SH-SY5Y (cell line): Measurements from ENCODE around the gene SLC13A5.

ENCODE experiments used
- GATA2 ChIP-seq: IDR thresholded peaks from 2 replicates; pipeline ENCODE4 v1.6.1; 2011; ENCODE audit warnings: mild to moderate bottlenecking, low read depth, low read length
- GATA3 ChIP-seq: IDR thresholded peaks from 2 replicates; pipeline ENCODE4 v1.6.1; 2011; ENCODE audit warnings: low read depth, mild to moderate bottlenecking, low read length, moderate library complexity

The SLC13A5 gene

GRCh38 chr17:6681176-6681575 lies 32.0 kb downstream of the SLC13A5 start:
- TF ChIP-seq GATA2, result no peak
- TF ChIP-seq GATA3, result no peak

- no peak for TF ChIP-seq GATA3
- no peak for TF ChIP-seq GATA2
These were observed 33.9 kb downstream of the SLC13A5 start for GRCh38 chr17:6679241-6679640.

DNA sequence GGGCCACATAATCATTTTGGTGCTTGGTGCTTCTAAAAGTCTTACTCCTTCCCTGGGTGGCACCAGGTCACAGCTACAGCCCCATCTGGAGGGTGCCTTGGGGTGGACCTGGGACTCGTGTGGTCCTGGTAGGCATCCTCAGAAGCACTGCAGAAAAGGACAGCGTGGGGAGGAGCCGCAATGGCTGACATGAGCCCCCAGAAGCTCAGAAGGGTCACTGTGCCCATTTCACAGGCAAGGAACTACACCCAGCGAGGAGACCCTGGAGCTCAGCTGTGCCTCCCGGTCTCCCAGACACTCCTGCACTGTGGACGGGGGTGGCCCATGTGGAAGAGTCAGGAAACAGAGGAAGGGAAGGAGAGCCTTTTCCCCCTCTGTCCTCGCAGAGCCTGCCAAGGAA lies 35.2 kb downstream of the SLC13A5 start:
- TF ChIP-seq GATA3 (no peak), GATA2 (no peak)

DNA sequence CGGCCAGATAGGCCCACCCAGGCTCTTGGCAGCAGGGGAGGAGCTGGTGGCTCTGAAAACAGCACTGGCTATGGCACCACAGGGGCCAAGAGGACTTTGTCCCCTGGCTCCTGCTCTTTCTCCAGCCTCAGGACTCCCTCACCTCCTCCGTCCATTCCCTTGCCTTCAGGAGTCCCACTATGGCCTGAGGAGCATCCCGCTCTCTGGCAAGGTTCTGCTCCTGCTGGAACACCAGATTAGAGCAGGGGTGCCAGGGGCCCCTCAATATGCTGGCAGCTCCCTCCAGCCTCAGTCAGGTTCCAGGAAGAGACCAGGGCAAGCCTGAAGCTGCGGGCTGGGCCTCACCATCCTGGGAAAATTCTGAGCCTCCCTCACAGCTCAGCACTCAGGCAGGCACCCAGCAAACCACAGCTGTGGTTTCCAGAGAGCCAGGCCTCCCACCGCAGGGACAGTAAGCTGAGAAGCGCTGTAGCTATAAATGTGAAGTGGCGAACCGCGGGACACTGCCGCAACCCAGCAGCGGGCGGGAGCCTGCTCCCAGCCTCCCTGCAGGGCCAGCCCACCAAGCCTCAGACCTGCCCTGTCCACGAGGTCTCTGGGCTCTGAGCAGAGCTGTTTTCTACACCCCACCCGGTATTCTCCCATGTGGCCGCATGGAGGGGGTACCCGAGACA lies 35.9 kb downstream of the SLC13A5 start:
- TF ChIP-seq GATA3 (no peak), GATA2 (no peak)

DNA sequence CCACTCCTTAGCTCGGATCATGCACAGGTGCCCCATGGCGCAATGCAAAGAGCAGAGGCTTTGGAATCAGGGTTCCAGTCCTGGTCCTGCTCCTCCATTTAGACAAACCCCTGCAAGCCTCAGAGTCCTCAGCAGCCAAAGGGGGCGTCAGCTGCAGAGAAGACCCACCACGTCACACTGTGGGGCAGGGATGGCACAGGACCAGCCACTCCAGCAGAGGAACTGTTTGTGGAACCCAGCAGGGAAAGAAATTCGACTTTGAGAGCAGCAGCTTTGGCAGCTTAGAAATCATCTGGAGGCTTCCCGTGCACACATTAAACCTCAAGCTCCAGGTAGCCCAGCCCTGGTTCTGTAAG lies 36.4 kb downstream of the SLC13A5 start:
- TF ChIP-seq GATA3 (no peak), GATA2 (no peak)

DNA sequence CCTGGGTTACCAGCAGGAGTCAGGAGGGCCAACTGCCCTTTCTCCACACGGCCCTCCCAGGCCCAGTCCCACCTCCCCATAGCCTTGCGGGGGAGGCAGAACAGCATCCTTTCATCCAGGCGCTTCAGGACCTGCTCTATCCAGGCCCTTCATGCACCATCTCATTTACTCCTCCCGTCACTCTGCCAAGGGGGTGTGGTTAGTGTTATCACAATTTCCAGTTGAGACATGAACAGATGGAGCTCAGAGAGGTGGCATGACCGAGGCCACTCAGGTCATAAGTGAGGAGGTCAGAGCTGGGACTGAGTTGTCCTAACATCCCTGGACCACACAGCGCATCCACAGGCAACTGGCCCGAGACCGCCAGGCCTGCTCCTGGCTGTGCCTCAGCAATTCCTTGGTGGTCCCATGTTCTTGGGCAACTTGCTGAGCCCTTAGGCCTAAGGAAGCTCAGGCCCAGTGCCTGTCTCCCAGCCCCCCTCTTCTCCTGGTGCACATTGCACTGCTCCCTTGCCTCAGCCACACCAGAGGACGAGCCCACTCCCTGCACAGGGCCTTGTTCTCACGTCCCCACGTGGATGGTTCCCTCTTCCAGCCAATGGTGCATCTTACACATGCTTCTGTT lies 37.9 kb downstream of the SLC13A5 start:
- no peak for TF ChIP-seq GATA2
- TF ChIP-seq GATA3, result no peak

- no peak for TF ChIP-seq GATA2
- no peak for TF ChIP-seq GATA3
These were observed 38.6 kb downstream of the SLC13A5 start for GRCh38 chr17:6674586-6674985.

GRCh38 chr17:6671431-6671830 lies 41.7 kb downstream of the SLC13A5 start:
- TF ChIP-seq GATA3 (no peak), GATA2 (no peak)

DNA sequence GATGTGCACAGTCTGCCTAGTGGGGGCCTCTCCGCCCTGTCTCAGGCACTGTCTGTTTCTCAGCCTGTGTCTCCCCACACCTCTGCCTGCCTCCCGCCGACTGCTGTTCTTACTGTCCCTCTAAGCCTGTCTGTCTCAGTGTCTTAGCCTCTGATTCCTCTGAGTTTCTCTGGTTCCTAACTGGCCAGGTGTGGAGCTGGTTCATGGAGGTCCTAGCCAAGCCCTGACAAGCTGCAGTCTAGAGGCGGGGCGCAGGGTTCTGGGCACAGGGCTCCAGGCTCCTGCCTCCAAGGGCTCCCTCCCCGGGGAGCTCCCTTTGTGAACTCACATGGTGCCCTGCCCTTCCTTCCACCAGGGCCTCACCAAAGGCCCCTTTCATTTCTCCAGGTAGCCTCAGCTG lies 42.2 kb downstream of the SLC13A5 start:
- TF ChIP-seq GATA3 (no peak), GATA2 (no peak)

GRCh38 chr17:6670571-6670970 lies 42.6 kb downstream of the SLC13A5 start:
- TF ChIP-seq GATA2 (no peak), GATA3 (no peak)

- TF ChIP-seq GATA2 (no peak), GATA3 (no peak)
These were observed 43.5 kb downstream of the SLC13A5 start for GRCh38 chr17:6669479-6670212.

DNA sequence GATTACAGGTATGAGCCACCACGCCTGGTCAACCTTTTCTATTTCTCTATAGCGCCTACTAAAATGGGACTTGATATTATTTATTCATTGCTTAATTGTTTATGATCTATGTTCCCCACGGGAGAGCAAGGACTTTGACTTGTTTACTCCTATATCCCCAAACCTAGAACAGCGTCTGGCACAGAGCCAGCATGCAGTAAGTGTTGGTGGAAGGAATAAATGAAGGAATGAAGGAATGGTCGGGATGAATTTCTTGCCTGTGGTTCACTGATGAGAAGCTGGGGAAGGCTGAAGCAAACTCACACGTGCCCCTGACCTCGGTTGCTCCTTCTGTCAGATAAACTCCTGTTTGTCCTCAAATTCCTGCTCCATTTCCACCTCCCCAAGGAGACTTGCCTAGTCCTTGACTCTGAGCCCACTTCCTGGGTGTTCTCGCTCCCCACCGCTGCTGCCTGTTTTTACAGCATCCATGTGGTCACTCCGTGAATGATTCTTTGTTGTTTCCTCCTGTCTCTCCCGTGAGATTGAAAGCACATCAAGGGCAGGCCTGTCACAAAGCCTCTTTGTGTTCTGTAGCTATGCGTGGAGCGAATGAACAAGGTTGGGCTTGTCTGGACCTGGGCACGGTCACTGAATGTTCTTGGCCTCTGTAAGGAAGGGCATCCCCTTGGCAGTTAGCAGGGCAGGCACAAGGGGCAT lies 44.3 kb downstream of the SLC13A5 start:
- TF ChIP-seq GATA3 (no peak), GATA2 (no peak)

DNA sequence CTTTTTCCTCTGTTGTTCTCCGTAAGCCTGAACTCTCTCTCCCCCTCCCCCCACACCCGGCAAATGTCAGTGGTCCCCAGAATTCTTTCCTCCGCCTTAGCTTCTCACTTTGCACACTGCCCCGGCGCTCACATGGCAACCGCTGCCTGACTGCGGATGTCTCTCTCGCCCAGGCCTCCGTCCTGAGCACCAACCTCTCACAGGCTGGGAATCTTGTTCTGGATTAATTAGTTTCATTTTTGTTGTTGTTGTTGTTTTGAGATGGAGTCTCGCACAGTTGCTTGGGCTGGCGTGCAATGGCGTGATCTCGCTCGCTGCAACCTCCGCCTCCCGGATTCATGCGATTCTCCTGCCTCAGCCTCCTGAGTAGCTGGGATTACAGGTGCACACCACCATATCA lies 45.0 kb downstream of the SLC13A5 start:
- TF ChIP-seq GATA2 (no peak), GATA3 (no peak)

GRCh38 chr17:6667516-6667915 lies 45.7 kb downstream of the SLC13A5 start:
- TF ChIP-seq GATA3 (no peak), GATA2 (no peak)

DNA sequence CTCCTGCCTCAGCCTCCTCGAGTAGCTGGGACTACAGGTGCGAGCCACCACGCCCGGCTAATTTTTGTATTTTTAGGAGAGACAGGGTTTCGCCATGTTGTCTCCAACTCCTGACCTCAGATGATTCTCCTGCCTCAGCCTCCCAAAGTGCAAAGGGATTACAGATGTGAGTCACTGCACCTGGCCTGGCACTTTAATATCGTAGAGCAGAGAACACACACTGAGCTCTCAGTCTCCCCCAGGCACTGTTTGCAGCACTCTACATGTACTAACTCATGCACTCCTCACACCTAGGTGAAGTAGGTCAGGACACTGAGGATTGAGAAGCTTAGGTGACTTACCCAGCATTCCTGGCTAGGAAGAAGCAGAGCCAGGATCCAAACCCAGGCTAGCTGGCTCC lies 46.6 kb downstream of the SLC13A5 start:
- TF ChIP-seq GATA2, result no peak
- no peak for TF ChIP-seq GATA3
